NCI-H2107 treated with DMSO at 0.1 percent for 48 hours (cell line): Measurements from ENCODE around the gene NCSTN.

ENCODE experiments used
- DNase-seq: peaks from one replicate; lab custom pipeline; 2025; ENCODE audit not compliant: unreplicated experiment; lab: John Stamatoyannopoulos, UW

The NCSTN gene

DNA sequence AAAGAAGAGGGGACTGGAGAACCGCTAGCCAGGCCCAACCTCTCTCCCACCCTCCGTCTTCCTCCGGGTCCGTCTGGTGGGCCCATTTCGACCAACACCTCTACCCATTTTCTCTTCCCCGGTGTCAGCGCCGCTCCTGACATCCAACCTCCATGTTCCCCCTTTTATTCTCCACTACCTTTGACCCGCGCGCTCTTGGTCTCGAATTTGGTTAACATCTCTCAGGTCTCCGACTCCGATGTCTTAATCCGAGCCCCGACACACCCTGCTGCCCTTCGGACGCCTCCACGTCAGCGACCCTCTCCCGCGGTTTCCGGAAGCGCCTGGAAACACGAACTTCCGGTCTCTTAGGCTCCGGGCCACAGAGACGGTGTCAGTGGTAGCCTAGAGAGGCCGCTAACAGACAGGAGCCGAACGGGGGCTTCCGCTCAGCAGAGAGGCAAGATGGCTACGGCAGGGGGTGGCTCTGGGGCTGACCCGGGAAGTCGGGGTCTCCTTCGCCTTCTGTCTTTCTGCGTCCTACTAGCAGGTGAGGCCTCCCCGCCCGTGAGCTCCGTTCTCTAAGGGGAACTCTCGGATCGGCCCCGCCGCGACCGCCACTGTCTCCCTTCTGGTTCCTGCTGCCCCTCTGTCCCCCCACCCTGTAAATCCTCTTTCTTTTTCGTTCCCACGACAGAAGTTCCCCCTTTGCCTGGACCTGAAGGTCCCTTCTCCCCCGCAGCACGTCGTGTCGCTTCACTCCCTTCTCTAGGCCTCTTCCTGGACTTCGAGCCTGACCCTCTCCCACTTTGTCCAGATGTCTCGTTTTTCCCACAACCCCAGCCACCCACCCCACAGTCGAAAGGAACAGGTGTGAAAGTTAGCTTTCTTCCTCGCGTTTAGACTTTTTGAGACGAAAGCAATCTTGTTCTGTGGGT lies at the start of gene NCSTN, which contains the start of gene COPA:
NCSTN (plus strand) TSS at position 431 of the 917 bp plus-strand sequence; CDS start at position 445, 14 bp downstream.
COPA (minus strand) TSS at position 298 of the 917 bp plus-strand sequence; CDS start at position 218, 80 bp downstream.
- peak; percentile 89 for DNase-seq

DNA sequence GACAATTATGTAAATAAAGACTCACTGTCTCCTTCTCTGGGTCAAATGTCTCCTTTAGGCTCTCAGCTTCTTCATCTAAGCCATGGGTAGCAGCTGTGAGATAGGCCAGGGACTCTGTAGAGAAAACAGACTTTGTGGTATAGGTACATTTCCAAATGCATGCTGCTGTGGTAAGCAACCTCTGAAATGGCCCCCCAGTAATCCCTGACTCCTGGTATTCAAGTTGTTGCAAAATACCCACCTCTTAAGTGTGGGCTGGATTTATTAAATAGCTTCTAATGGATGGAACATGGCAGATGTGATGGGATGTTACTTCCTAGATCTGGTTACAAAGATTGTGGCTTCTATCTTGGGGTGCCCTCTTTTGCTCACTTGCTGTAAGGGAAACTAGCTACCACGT lies 47.1 kb upstream of the NCSTN start:
- no peak for DNase-seq

GRCh38 chr1:160300173-160300572 lies 43.0 kb upstream of the NCSTN start:
- no peak for DNase-seq

DNA sequence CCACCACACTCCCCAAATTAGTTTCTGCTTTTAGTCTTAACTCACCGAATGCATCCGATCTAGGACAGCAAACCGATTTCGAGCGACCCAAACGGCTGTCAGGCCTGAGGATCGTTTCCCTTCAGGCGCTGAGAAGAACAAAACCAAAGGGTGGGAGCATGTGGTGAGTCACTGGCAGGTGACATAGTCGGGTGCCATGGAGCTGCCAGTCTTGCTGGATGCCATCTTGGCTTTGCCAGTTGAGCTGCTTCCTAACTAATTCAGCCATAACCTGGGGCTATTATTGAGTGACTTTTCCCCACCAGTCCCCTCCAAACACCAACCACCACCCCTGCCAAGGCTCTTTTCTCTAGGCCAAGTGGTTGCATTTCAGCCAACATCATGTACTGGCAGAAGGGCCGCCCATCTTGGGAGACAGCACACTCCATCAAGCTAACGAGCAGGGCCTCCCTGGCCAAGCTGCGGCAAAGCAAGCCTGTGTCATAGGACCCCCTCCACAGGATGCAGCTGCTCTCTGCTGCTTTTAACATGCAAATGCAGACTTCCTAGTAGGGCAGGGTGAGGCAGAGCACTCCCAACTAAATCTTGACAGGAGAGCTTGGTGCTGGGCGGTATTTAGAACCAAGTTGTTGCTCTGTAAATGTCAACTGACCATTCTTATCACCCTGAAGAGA lies 35.9 kb upstream of the NCSTN start:
- no peak for DNase-seq

- no peak for DNase-seq
These were observed 34.6 kb upstream of the NCSTN start for GRCh38 chr1:160308451-160309184.

GRCh38 chr1:160309185-160309557 lies 34.0 kb upstream of the NCSTN start:
- no peak for DNase-seq

DNA sequence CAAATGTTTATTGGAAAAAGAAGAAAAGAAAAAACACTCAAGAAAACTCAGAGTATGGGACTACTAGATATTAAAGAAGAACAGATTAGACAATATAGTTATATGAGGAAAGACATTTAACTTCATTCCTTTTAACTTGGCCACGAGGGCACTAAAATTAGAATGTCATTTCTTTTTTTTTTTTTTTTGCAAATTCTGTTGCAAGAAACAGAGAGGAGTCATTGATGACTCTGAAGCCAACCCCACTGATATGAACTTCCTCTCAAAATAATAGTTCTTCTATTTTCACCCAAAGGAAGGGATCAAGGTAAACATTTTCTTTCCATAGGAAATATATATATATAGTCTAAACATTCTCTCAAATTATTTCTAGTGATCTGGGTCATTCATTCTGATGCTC lies 33.6 kb upstream of the NCSTN start:
- DNase-seq, result no peak

GRCh38 chr1:160315359-160315758 lies 27.8 kb upstream of the NCSTN start:
- no peak for DNase-seq

DNA sequence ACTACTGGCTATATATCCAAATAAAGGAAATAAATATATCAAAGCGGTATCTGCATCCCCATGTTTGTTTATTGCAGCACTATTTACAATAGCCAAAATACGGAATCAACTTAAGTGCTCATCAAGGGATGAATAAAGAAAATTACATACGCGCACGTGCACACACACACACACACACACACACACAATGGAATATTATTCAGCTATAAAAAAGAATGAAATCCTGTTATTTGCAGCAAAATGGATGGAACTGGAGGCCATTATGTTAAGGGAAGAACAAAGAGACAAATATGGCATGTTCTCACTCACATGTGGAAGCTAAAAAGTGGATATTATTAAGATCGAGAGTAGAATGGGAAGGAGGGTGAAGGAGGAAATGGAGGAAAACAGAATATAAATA lies 20.4 kb upstream of the NCSTN start:
- DNase-seq, result no peak

GRCh38 chr1:160325252-160325651 lies 17.9 kb upstream of the NCSTN start:
- DNase-seq, result peak; percentile 99

DNA sequence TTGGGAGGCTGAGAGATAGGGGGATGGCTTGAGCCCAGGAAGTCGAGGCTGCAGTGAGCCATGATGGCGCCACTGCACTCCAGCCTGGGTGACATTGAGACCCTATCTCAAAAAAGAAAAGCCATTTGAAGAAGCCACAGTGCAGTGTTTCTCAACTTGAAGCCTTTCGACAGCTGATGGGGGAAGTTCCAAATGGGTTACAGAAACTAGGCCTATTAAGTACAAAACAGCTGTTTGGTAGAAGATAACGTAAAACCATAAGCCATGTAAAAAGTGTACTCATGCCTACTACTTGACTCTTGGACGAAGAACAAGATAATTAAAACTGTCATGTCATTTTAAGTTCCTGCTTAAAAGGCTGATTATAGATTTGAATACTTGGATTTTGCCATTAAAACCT lies 16.8 kb upstream of the NCSTN start:
- DNase-seq, result no peak

GRCh38 chr1:160328184-160328583 lies 15.0 kb upstream of the NCSTN start:
- DNase-seq, result peak; percentile 60

- no peak for DNase-seq
These were observed 13.1 kb upstream of the NCSTN start for GRCh38 chr1:160330119-160330518.

DNA sequence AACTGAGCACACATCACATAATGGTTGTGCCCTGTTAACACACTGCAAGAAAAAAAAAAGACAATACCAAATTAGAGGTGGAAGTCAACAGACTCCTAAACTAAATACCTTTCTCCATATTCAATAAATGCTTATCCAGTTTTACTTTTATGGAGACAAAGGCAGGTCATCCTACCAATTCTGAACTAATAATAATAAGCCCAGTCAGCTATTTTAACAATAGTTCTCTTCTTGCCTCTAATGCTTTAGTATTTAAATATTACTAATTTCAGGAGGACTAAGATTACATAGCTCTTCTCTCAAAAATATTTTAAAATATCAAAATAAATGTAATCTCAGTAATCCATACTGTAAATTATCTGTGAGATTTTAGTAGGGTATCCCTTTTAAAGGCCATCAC lies 10.7 kb upstream of the NCSTN start:
- no peak for DNase-seq

DNA sequence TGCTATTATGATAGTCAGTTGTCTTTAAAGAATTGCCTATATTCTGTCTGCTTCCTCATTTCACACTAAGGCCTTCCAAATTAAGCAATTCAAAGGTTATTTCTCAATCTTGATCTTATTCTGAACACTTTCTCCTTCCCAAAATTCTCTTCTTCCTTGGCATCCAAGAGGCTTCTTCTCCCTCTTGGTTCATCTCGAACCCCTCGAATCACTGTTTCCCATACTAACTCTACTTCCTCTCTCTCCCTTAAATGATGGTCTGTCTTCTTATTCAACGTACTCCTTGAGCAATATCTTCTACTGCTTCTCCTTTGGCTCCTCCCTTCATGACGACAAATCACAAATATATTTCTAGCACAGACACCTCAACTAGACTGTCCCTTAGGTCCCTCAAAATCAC lies 4.6 kb upstream of the NCSTN start:
- no peak for DNase-seq

DNA sequence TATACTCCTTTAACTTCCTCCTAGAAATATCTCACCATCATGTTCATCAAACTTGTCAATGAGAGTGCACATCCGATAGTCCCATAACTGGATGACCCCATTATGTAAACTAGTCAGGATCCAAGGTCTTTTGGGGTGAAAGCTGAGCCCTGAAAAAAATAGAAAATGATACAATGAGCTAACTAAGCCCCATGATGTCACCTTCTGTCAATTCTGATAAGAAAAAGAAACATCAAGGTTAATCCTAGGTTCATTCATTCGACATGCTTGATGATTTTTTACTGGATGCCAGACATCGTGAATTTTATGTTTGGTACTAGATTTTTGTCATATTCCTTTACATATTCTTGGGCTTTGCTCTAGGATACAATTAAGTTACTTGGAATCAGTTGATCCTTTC lies 3.0 kb upstream of the NCSTN start:
- DNase-seq, result no peak

GRCh38 chr1:160340866-160341265 lies 2.3 kb upstream of the NCSTN start:
- no peak for DNase-seq

GRCh38 chr1:160342526-160342925 lies 657 bp upstream of the NCSTN start:
- DNase-seq, result no peak

- no peak for DNase-seq
These were observed 1.1 kb downstream of the NCSTN start for GRCh38 chr1:160344241-160344640.

DNA sequence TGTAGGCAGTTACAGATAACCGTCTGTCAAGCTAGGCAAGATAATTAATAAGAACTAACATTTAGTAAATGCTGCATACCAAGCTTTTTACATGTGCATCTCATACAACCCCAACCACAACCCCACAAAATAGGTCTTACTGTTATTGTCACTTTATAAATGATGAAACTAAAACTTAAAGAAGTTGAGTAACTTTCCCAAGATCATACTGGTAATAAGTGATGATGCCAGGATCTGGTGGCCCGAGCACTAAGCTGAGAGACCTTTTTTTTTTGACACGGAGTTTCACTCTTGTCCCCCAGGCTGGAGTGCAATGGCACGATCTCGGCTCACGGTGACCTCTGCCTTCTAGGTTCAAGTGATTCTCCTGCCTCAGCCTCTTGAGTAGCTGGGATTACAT lies 1.8 kb downstream of the NCSTN start:
- no peak for DNase-seq

GRCh38 chr1:160346463-160346862 lies 3.3 kb downstream of the NCSTN start:
- DNase-seq, result no peak

DNA sequence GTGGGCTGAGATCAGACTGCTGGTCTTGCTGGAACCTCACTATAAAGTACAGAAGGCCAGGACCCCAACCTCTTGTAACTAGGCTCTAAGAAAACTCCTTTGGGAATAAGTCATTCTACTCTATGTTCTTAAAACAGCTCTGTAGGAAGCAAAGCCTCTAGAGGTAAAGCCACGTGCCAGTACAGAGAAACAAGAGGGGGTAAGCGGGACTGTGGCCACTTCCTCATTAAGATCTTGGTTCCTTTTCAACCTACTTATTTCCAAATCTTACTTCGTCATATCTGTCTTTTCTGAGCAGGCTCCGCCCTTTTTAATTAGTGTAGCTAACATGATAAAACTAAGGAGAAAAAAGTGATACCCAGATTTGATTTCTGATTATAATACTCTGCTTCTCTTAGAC lies 3.8 kb downstream of the NCSTN start:
- DNase-seq, result no peak
